Keratinocyte (primary cell): ENCODE measurements around the gene IFT43. TPM values are rescaled to one million over a fixed set of nuclear protein-coding genes. Genes with fewer than 3 reads are reported as not detected.

ENCODE experiments used
- DNase-seq: peaks from one replicate; pipeline ENCODE4 v3.0.0-alpha.2; 2011; ENCODE audit warnings: low read depth, missing footprints, low spot score
- FAIRE-seq: peaks from 2 replicates; lab custom pipeline; 2011; peaks lifted over from hg19 to GRCh38; lab: Jason Lieb, UNC
- H2AFZ ChIP-seq: 2 replicates; pipeline ENCODE4 v1.6.0; 2012; ENCODE audit warnings: low read length, control low read depth, inconsistent platforms; ENCODE audit not compliant: control insufficient read depth
- H3K27ac ChIP-seq: 2 replicates; pipeline ENCODE4 v1.5.1; 2011; ENCODE audit warnings: low read length; ENCODE audit not compliant: control insufficient read depth, insufficient read depth
- H3K27me3 ChIP-seq: 3 replicates; pipeline ENCODE4 v1.6.0; 2011; ENCODE audit warnings: low read length; ENCODE audit not compliant: control insufficient read depth, insufficient read depth; ENCODE audit errors: extremely low read depth
- H3K36me3 ChIP-seq, 2 experiments: 2 replicates in 1 of 2; 3 replicates in 1 of 2; pipeline ENCODE4 v1.5.1; 2011; ENCODE audit warnings: low read length in 2 of 2, mild to moderate bottlenecking in 1 of 2; ENCODE audit not compliant: control insufficient read depth in 2 of 2, insufficient read depth in 2 of 2; ENCODE audit errors: extremely low read depth in 1 of 2
- H3K4me1 ChIP-seq: 3 replicates; pipeline ENCODE4 v1.5.1; 2011; ENCODE audit warnings: low read length; ENCODE audit not compliant: control insufficient read depth, insufficient read depth; ENCODE audit errors: extremely low read depth
- H3K4me2 ChIP-seq: 3 replicates; pipeline ENCODE4 v1.6.0; 2011; ENCODE audit warnings: low read depth, low read length; ENCODE audit not compliant: control insufficient read depth, insufficient read depth; ENCODE audit errors: extremely low read depth
- H3K4me3 ChIP-seq, 3 experiments: fragments of 200-600 bp in 1 of 3; sonication (generic) in 1 of 3; 2 replicates in 2 of 3; 3 replicates in 1 of 3; pipeline ENCODE4 v1.5.1; 2011 to 2016; ENCODE audit warnings: low read length in 3 of 3, mild to moderate bottlenecking in 3 of 3, control low read depth in 2 of 3, inconsistent platforms in 1 of 3, low read depth in 1 of 3, mixed read lengths in 1 of 3, mixed run types in 1 of 3, moderate library complexity in 1 of 3; ENCODE audit not compliant: control insufficient read depth in 2 of 3, insufficient read depth in 2 of 3; ENCODE audit errors: extremely low read depth in 1 of 3
- H3K79me2 ChIP-seq: 2 replicates; pipeline ENCODE4 v1.6.0; 2012; ENCODE audit warnings: low read length; ENCODE audit not compliant: control insufficient read depth, insufficient read depth
- H3K9ac ChIP-seq: 3 replicates; pipeline ENCODE4 v1.6.0; 2011; ENCODE audit warnings: low read length; ENCODE audit not compliant: control insufficient read depth, insufficient read depth; ENCODE audit errors: extremely low read depth
- H3K9me1 ChIP-seq: 3 replicates; pipeline ENCODE4 v1.6.0; 2011; ENCODE audit warnings: low read length; ENCODE audit not compliant: control insufficient read depth, insufficient read depth; ENCODE audit errors: extremely low read depth
- H3K9me3 ChIP-seq: 2 replicates; pipeline ENCODE4 v1.5.1; 2012; ENCODE audit warnings: low read depth, low read length; ENCODE audit not compliant: control insufficient read depth
- H4K20me1 ChIP-seq: 3 replicates; pipeline ENCODE4 v1.6.0; 2011; ENCODE audit warnings: low read length; ENCODE audit not compliant: control insufficient read depth, insufficient read depth; ENCODE audit errors: extremely low read depth
- CTCF ChIP-seq, 3 experiments: IDR thresholded peaks in 1 of 3; conservative IDR thresholded peaks in 1 of 3; optimal IDR thresholded peaks in 1 of 3; 2 replicates in 2 of 3; 3 replicates in 1 of 3; pipeline versions ENCODE3 to v1.5.1; 2011; ENCODE audit warnings: low read length in 3 of 3, mild to moderate bottlenecking in 3 of 3, moderate library complexity in 2 of 3, control low read depth in 1 of 3, inconsistent platforms in 1 of 3; ENCODE audit not compliant: insufficient read depth in 2 of 3; ENCODE audit errors: extremely low read depth in 1 of 3
- EZH2 ChIP-seq: IDR thresholded peaks from one replicate; pipeline ENCODE4 v1.6.1; 2012; ENCODE audit warnings: inconsistent platforms, mild to moderate bottlenecking, low read length, moderate library complexity
- dilution Hi-C: fragments of 300-500 bp; cut with MboI; formaldehyde crosslinking; loops from one replicate; pipeline ENCODE4 v1.7.0; 2020; ENCODE audit warnings: low sequenced_read_pairs; ENCODE audit not compliant: extremely low pct_ligation_motif_present
- polyA plus RNA-seq, 5 experiments: library from polyadenylated mRNA; depleted of rRNA in 3 of 5; stranded (reverse) in 3 of 5; stranded (forward) in 1 of 5; unstranded in 1 of 5; fragments of >200 nt; gene quantifications; 1 replicate in 1 of 5; 2 replicates in 3 of 5; 3 replicates in 1 of 5; pipeline versions ENCODE4 v1.2.1 to v1.2.3, GENCODE V29; 2011 to 2012; ENCODE audit warnings: missing spikeins in 2 of 5, low read depth in 1 of 5, low replicate concordance in 1 of 5

Gene IFT43
- polyA plus RNA-seq, 1 donor (not counting 4 experiments of a cell fraction or from before 2014, with no cell fraction given), result 41.6 TPM

DNA sequence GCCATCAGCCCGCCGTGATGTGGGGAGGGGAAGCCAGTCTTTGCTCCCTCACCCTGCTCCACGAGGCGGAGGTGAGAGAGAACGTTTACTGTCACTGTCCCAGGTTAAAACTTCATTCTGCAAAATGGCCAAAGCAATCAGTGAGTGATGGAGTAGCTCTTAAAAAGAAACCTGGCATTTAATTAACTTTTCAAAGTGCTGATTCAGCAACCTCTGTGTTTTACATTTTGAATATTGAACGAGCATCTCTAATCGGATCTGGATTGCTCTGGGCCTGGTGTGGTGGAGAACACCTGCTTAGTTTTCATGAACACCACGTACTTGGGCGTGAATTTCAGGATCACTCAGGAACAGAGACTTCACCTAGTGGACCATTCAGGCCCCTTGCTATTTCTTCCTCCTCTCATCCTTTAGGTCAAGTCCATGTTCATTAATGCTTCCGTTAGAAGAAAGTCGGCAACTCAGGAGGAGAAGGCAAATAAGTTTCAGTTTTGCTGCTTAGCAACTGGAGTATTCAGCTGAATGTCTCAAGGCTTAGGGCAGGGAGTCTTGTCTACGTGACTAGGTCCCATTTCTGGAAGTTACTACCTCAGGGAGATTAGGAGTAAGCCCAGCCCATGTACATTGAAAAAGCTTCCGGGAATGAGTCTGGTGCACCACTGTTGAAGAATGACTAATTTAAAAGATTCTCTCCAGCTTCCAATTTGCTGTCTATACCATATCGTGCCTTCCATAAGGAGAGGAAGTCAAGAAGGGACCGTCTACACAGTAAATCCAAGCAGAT is 68.2 kb downstream of the IFT43 start:
- TF ChIP-seq CTCF (optimal IDR thresholded peaks at IDR 0.05 in 1 of 3, IDR thresholded peaks at IDR 0.05 in 1 of 3, conservative IDR thresholded peaks at IDR 0.05 in 1 of 3; ENCODE audit: extremely low read depth in 1 of 3, insufficient read depth in 2 of 3, low read length in 3 of 3) (no peak), EZH2 (no peak)
- H3K36me3 ChIP-seq, result no peaks in the 10 kb centered on the region
- dilution Hi-C loops, result no loop called here
- H3K9me3 ChIP-seq, result no peaks in the 10 kb centered on the region
- H3K27ac ChIP-seq, result no peak overlapping the region
- no peaks in the 10 kb centered on the region for H3K9me1 ChIP-seq
- H3K79me2 ChIP-seq, result no peaks in the 10 kb centered on the region
- H3K27me3 ChIP-seq, result no peaks in the 10 kb centered on the region
- no peak overlapping the region for H3K4me2 ChIP-seq
- FAIRE-seq (no peak), DNase-seq (no peak)
- H4K20me1 ChIP-seq, result peaks cover 3% of the 10 kb centered on the region
- H2AFZ ChIP-seq, result no peak overlapping the region
- H3K4me1 ChIP-seq, result no peaks in the 10 kb centered on the region
- H3K4me3 ChIP-seq, result no peak overlapping the region
- no peak overlapping the region for H3K9ac ChIP-seq

GRCh38 chr14:76055330-76055729 is 69.8 kb downstream of the IFT43 start:
- H3K4me1 ChIP-seq, result no peaks in the 10 kb centered on the region
- dilution Hi-C loops, result no loop called here
- no peak overlapping the region for H3K4me3 ChIP-seq
- no peaks in the 10 kb centered on the region for H3K79me2 ChIP-seq
- no peak overlapping the region for H3K9ac ChIP-seq
- no peaks in the 10 kb centered on the region for H3K9me1 ChIP-seq
- H3K36me3 ChIP-seq, result peaks cover 3 to 5% of the 10 kb centered on the region in 2 experiments
- H3K4me2 ChIP-seq, result no peak overlapping the region
- H2AFZ ChIP-seq, result no peak overlapping the region
- no peak for TF ChIP-seq CTCF (optimal IDR thresholded peaks at IDR 0.05 in 1 of 3, IDR thresholded peaks at IDR 0.05 in 1 of 3, conservative IDR thresholded peaks at IDR 0.05 in 1 of 3; ENCODE audit: extremely low read depth in 1 of 3, insufficient read depth in 2 of 3, low read length in 3 of 3)
- no peaks in the 10 kb centered on the region for H3K9me3 ChIP-seq
- peaks cover 3% of the 10 kb centered on the region for H4K20me1 ChIP-seq
- H3K27ac ChIP-seq, result no peak overlapping the region
- no peaks in the 10 kb centered on the region for H3K27me3 ChIP-seq
- FAIRE-seq, result no peak
- DNase-seq, result no peak
